GM12801 (cell line): Measurements from ENCODE around the gene BCL3.

Experiments used
- CTCF ChIP-seq: IDR thresholded peaks from one replicate; pipeline ENCODE4 v1.5.1; 2011; ENCODE audit warnings: control low read depth; ENCODE audit not compliant: insufficient read length; ENCODE audit errors: extremely low read depth

Gene BCL3

GRCh38 chr19:44732235-44733014 lies 16.1 kb upstream of the BCL3 start:
- no peak for TF ChIP-seq CTCF

- no peak for TF ChIP-seq CTCF
These were observed 14.2 kb upstream of the BCL3 start for GRCh38 chr19:44734357-44734756.

GRCh38 chr19:44735011-44735410 lies 13.5 kb upstream of the BCL3 start:
- TF ChIP-seq CTCF, result no peak

GRCh38 chr19:44737238-44738071 lies 11.1 kb upstream of the BCL3 start:
- TF ChIP-seq CTCF, result no peak

GRCh38 chr19:44738136-44738535 lies 10.4 kb upstream of the BCL3 start:
- no peak for TF ChIP-seq CTCF

- no peak for TF ChIP-seq CTCF
These were observed 9.6 kb upstream of the BCL3 start for GRCh38 chr19:44738603-44739558.

GRCh38 chr19:44740351-44740824 lies 8.1 kb upstream of the BCL3 start:
- TF ChIP-seq CTCF, result no peak
